Gastroesophageal sphincter (tissue), 3 donors: ENCODE data around the gene ZNF280C.

Experiments
- EP300 ChIP-seq: sonication (generic); formaldehyde crosslinking; IDR thresholded peaks from one replicate; pipeline ENCODE4 v1.6.1; 2017; ENCODE audit warnings: antibody characterized with exemption, mild to moderate bottlenecking
- POLR2A ChIP-seq, 2 donors: fragments of 450-650 bp; IDR thresholded peaks; one replicate each; pipeline ENCODE4 v1.6.1; 2017; ENCODE audit warnings: antibody characterized with exemption in 2 of 2, mild to moderate bottlenecking in 2 of 2, moderate library complexity in 1 of 2
- POLR2AphosphoS5 ChIP-seq: sonication (generic); formaldehyde crosslinking; IDR thresholded peaks from one replicate; pipeline ENCODE4 v1.6.1; 2017; ENCODE audit warnings: antibody characterized with exemption
- TF ChIP-seq, protein P1 (sequence below), 4 experiments: fragments of 200-600 bp in 2 of 4; fragments of 450-650 bp in 2 of 4; sonication (generic) in 1 of 4; IDR thresholded peaks; one replicate each; pipeline ENCODE4 v1.5.1; 2017 to 2019; ENCODE audit warnings: antibody characterized with exemption in 4 of 4, mild to moderate bottlenecking in 2 of 4, moderate library complexity in 2 of 4

DNA sequence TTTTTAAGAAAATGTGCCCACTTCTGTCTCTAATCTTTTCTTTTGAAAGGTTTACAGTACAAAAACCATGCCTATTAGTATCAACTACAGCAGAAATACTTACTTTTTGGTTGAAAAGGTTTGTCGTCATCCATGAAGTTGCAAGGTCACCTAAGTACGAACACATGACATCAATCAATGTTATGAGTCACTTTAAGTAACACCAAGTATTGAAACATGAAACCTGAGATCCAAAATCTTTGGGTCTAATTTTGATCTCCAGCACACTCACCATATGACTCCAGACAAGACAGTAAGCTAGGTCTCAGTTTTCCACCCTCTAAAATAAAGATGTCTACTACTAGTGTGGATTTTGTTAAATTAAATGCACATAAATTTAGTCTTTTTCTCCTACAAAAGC lies 8.4 kb downstream of the ZNF280C start:
- TF ChIP-seq, protein P1, sequence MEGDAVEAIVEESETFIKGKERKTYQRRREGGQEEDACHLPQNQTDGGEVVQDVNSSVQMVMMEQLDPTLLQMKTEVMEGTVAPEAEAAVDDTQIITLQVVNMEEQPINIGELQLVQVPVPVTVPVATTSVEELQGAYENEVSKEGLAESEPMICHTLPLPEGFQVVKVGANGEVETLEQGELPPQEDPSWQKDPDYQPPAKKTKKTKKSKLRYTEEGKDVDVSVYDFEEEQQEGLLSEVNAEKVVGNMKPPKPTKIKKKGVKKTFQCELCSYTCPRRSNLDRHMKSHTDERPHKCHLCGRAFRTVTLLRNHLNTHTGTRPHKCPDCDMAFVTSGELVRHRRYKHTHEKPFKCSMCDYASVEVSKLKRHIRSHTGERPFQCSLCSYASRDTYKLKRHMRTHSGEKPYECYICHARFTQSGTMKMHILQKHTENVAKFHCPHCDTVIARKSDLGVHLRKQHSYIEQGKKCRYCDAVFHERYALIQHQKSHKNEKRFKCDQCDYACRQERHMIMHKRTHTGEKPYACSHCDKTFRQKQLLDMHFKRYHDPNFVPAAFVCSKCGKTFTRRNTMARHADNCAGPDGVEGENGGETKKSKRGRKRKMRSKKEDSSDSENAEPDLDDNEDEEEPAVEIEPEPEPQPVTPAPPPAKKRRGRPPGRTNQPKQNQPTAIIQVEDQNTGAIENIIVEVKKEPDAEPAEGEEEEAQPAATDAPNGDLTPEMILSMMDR (IDR thresholded peaks at IDR 0.05), result no peak
- TF ChIP-seq EP300, result no peak
- TF ChIP-seq POLR2A (IDR thresholded peaks at IDR 0.05), result no peak
- no peak for TF ChIP-seq POLR2AphosphoS5
